Activated CD4-positive, alpha-beta memory T cell treated with anti-CD3 and anti-CD28 coated beads, Interleukin-2, amount 10 ng/mL, durations not matched to agents 7 days and 5 days (primary cell): Measurements from ENCODE around the gene IL3. TPM values are rescaled to one million over a fixed set of nuclear protein-coding genes. Genes with fewer than 3 reads are reported as not detected.
A peak's percentile ranks its signal among the peaks of the same experiment; 100 is the strongest.

Experiments
- CTCF ChIA-PET: fragments of 350-600 bp; sonication (Branson Sonifier 250); formaldehyde crosslinking; loops from one replicate; lab custom pipeline; 2021; ENCODE audit warnings: antibody characterized with exemption, inconsistent platforms; lab: Charles Lee
- POLR2A ChIA-PET: fragments of 350-600 bp; sonication (Branson Sonifier 250); formaldehyde crosslinking; loops from one replicate; lab custom pipeline; 2021; ENCODE audit warnings: antibody characterized with exemption; lab: Charles Lee
- DNase-seq: peaks from one replicate; pipeline ENCODE4 v3.0.0-alpha.2; 2020
- H3K27ac Mint-ChIP-seq: one replicate; pipeline ENCODE4 v1.8.0; 2021; ENCODE audit warnings: mild to moderate bottlenecking, mixed read lengths
- H3K27me3 Mint-ChIP-seq: one replicate; pipeline ENCODE4 v1.8.0; 2021; ENCODE audit warnings: mixed read lengths
- H3K36me3 Mint-ChIP-seq: one replicate; pipeline ENCODE4 v1.8.0; 2021; ENCODE audit warnings: low read depth, mixed read lengths
- H3K4me1 Mint-ChIP-seq: one replicate; pipeline ENCODE4 v1.8.0; 2021; ENCODE audit warnings: mixed read lengths
- H3K4me3 Mint-ChIP-seq: one replicate; pipeline ENCODE4 v1.8.0; 2021; ENCODE audit warnings: mild to moderate bottlenecking, mixed read lengths
- H3K9me3 Mint-ChIP-seq: one replicate; pipeline ENCODE4 v1.8.0; 2021; ENCODE audit warnings: mixed read lengths
- total RNA-seq, 2 experiments: library from RNA; stranded (reverse); gene quantifications; one replicate each; pipeline ENCODE4 v1.2.3, GENCODE V29; 2021

IL3 gene
- total RNA-seq, 2 experiments from 2014 or later, result 1.4 to 1.6 TPM

DNA sequence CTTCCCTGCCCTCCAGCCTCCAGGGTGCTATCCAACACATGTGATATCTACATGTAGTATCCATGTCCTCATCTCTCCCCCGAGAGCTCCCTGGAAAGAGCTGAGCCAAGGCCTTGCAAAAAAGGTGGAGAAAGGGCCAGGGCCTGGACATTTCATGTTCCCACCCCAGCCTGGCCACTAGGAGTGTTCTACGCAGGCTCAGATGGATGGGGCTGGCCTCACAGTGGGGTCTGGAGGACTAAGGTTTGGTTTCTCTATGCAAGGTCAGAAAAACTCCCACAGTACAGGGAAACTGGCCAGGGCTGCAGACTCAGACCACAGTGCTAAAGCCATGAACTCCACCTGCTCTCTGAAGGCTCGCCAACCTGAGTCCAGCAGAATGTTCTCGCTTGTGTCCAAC, 11.6 kb downstream of the IL3 start:
- ChIA-PET CTCF (interaction anchor here (1.2 to 1.6 kb wide), 3 partner anchors 9 to 109 kb away, joined by 3 to 5 read pairs (median 4); no protein-coding TSS in a partner anchor), POLR2A (interaction anchor here (1.4 kb wide), 1 partner anchor 16 kb away, joined by 3 read pairs; no protein-coding TSS in a partner anchor)
- no peak for DNase-seq
- Mint-ChIP-seq H3K4me1 (peaks cover 60% of the 10 kb centered on the region), H3K27me3 (no peaks in the 10 kb centered on the region), H3K4me3 (no peak overlapping the region), H3K36me3 (peaks cover 5% of the 10 kb centered on the region), H3K27ac (no peak overlapping the region), H3K9me3 (no peaks in the 10 kb centered on the region)

DNA sequence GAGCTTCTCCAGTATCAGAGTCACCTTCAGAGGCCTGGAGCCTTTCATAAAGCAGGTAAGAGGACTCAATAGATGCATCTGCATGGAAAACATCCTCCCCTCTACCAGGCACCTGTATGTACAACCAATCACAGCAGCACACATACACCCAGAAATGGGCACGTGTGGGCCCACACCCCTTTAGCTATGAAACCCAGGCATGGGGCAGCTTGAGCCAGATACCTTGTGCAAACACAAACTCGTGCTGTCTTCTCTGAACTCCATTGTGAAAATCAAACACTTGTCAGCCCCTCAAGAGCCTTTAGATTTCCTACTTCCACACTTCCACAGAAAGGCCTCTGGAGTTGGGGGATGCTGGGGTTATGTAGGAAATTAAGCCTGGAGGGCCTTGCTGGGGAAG, 12.1 kb downstream of the IL3 start:
- Mint-ChIP-seq H3K27ac (no peak overlapping the region), H3K4me1 (peaks cover 64% of the 10 kb centered on the region), H3K4me3 (no peak overlapping the region), H3K36me3 (peaks cover 5% of the 10 kb centered on the region), H3K27me3 (no peaks in the 10 kb centered on the region), H3K9me3 (no peaks in the 10 kb centered on the region)
- CTCF ChIA-PET, result interaction anchor here (1.2 to 1.6 kb wide), 3 partner anchors 10 to 108 kb away, joined by 3 to 5 read pairs (median 4); no protein-coding TSS in a partner anchor
- POLR2A ChIA-PET, result interaction anchor here (1.4 kb wide), 1 partner anchor 15 kb away, joined by 3 read pairs; no protein-coding TSS in a partner anchor
- DNase-seq, result no peak

DNA sequence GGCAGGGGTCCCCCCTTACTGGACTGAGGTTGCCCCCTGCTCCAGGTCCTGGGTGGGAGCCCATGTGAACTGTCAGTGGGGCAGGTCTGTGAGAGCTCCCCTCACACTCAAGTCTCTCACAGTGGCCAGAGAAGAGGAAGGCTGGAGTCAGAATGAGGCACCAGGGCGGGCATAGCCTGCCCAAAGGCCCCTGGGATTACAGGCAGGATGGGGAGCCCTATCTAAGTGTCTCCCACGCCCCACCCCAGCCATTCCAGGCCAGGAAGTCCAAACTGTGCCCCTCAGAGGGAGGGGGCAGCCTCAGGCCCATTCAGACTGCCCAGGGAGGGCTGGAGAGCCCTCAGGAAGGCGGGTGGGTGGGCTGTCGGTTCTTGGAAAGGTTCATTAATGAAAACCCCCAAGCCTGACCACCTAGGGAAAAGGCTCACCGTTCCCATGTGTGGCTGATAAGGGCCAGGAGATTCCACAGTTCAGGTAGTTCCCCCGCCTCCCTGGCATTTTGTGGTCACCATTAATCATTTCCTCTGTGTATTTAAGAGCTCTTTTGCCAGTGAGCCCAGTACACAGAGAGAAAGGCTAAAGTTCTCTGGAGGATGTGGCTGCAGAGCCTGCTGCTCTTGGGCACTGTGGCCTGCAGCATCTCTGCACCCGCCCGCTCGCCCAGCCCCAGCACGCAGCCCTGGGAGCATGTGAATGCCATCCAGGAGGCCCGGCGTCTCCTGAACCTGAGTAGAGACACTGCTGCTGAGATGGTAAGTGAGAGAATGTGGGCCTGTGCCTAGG, 13.0 kb downstream of the IL3 start, which contains the start of gene CSF2:
TSS of gene CSF2 (plus strand) at position 559 of the 783 bp plus-strand sequence. CDS start at position 594, 35 bp downstream.
- Mint-ChIP-seq H3K36me3 (peaks cover 5% of the 10 kb centered on the region), H3K4me3 (peak within 1 kb of the TSS; percentile 62), H3K4me1 (peaks cover 70% of the 10 kb centered on the region), H3K9me3 (no peaks in the 10 kb centered on the region), H3K27me3 (no peaks in the 10 kb centered on the region), H3K27ac (peak within 1 kb of the TSS; percentile 68)
- CTCF ChIA-PET, result interaction anchor here (0.5 to 1.6 kb wide), 6 partner anchors 9 to 165 kb away, joined by 3 to 5 read pairs (median 4); no protein-coding TSS in a partner anchor
- POLR2A ChIA-PET, result interaction anchor here (1.0 to 3.3 kb wide), 5 partner anchors 9 to 142 kb away, joined by 3 to 19 read pairs (median 5); no protein-coding TSS in a partner anchor
- no peak for DNase-seq

DNA sequence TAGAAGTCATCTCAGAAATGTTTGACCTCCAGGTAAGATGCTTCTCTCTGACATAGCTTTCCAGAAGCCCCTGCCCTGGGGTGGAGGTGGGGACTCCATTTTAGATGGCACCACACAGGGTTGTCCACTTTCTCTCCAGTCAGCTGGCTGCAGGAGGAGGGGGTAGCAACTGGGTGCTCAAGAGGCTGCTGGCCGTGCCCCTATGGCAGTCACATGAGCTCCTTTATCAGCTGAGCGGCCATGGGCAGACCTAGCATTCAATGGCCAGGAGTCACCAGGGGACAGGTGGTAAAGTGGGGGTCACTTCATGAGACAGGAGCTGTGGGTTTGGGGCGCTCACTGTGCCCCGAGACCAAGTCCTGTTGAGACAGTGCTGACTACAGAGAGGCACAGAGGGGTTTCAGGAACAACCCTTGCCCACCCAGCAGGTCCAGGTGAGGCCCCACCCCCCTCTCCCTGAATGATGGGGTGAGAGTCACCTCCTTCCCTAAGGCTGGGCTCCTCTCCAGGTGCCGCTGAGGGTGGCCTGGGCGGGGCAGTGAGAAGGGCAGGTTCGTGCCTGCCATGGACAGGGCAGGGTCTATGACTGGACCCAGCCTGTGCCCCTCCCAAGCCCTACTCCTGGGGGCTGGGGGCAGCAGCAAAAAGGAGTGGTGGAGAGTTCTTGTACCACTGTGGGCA, 13.8 kb downstream of the IL3 start:
- peaks cover 76% of the 10 kb centered on the region for H3K4me1 Mint-ChIP-seq
- no peaks in the 10 kb centered on the region for H3K27me3 Mint-ChIP-seq
- peaks cover 5% of the 10 kb centered on the region for H3K36me3 Mint-ChIP-seq
- CTCF ChIA-PET, result interaction anchor here (0.7 to 1.5 kb wide), 4 partner anchors 10 to 164 kb away, joined by 3 to 5 read pairs (median 4); no protein-coding TSS in a partner anchor
- H3K4me3 Mint-ChIP-seq, result peak overlapping the region; percentile 62
- H3K27ac Mint-ChIP-seq, result peak overlapping the region; percentile 68
- POLR2A ChIA-PET, result interaction anchor here (1.0 to 3.3 kb wide), 5 partner anchors 9 to 141 kb away, joined by 3 to 19 read pairs (median 5); no protein-coding TSS in a partner anchor
- H3K9me3 Mint-ChIP-seq, result no peaks in the 10 kb centered on the region
- no peak for DNase-seq

DNA sequence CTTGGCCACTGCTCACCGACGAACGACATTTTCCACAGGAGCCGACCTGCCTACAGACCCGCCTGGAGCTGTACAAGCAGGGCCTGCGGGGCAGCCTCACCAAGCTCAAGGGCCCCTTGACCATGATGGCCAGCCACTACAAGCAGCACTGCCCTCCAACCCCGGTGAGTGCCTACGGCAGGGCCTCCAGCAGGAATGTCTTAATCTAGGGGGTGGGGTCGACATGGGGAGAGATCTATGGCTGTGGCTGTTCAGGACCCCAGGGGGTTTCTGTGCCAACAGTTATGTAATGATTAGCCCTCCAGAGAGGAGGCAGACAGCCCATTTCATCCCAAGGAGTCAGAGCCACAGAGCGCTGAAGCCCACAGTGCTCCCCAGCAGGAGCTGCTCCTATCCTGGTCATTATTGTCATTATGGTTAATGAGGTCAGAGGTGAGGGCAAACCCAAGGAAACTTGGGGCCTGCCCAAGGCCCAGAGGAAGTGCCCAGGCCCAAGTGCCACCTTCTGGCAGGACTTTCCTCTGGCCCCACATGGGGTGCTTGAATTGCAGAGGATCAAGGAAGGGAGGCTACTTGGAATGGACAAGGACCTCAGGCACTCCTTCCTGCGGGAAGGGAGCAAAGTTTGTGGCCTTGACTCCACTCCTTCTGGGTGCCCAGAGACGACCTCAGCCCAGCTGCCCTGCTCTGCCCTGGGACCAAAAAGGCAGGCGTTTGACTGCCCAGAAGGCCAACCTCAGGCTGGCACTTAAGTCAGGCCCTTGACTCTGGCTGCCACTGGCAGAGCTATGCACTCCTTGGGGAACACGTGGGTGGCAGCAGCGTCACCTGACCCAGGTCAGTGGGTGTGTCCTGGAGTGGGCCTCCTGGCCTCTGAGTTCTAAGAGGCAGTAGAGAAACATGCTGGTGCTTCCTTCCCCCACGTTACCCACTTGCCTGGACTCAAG, 14.6 kb downstream of the IL3 start:
- no peaks in the 10 kb centered on the region for H3K27me3 Mint-ChIP-seq

DNA sequence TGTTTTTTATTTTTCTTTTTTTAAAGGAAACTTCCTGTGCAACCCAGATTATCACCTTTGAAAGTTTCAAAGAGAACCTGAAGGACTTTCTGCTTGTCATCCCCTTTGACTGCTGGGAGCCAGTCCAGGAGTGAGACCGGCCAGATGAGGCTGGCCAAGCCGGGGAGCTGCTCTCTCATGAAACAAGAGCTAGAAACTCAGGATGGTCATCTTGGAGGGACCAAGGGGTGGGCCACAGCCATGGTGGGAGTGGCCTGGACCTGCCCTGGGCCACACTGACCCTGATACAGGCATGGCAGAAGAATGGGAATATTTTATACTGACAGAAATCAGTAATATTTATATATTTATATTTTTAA, 15.2 kb downstream of the IL3 start:
- CTCF ChIA-PET, result interaction anchor here (0.7 to 1.3 kb wide), 3 partner anchors 10 to 12 kb away, joined by 3 to 5 read pairs (median 3); no protein-coding TSS in a partner anchor

More for the DNA sequence above, 14.6 kb downstream of the IL3 start:
- ChIA-PET CTCF (interaction anchor here (0.7 to 1.3 kb wide), 4 partner anchors 10 to 163 kb away, joined by 3 to 5 read pairs (median 3); no protein-coding TSS in a partner anchor), POLR2A (interaction anchor here (0.9 to 3.3 kb wide), 2 partner anchors 28 to 105 kb away, joined by 3 to 19 read pairs; no protein-coding TSS in a partner anchor)
- Mint-ChIP-seq H3K9me3 (no peaks in the 10 kb centered on the region), H3K4me3 (peak overlapping the region; percentile 62), H3K27ac (peak overlapping the region; percentile 72), H3K4me1 (peaks cover 77% of the 10 kb centered on the region), H3K36me3 (peaks cover 5% of the 10 kb centered on the region)
- peak; percentile 63 for DNase-seq

DNA sequence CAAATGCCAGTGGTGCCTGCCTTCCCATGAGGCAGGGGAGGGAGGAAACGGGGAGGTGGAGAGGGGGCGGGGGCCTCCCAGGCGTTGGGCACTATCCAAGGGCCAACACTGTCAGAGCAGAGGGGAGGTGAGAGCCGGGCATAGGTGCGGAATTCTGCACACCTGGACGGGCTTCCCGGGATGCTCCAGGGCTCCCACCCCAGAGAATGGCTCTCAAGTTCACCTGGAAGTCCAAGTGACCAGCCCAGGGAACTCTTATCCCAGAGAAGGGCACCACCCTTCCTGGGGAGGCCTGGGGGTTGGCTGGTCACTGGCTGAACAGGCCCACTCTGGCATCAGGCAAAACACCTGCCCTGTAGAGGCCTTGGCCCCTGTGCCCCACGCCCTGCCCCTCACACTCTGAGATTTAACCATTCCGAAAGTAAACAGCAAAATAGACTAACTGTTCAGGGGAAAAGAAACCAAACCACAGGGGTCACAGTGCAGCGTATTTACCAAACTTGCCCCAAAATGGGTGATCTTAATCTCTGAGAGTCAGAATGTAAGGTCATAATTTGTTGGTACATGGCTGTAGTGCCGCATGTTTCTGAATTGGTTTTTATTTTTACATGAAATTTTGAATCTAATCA, 15.9 kb downstream of the IL3 start:
- POLR2A ChIA-PET, result interaction anchor here (0.9 to 3.3 kb wide), 3 partner anchors 26 to 103 kb away, joined by 3 to 19 read pairs (median 4); no protein-coding TSS in a partner anchor
- Mint-ChIP-seq H3K9me3 (no peaks in the 10 kb centered on the region), H3K27me3 (no peaks in the 10 kb centered on the region), H3K27ac (peak overlapping the region; percentile 65), H3K36me3 (peaks cover 5% of the 10 kb centered on the region), H3K4me1 (peaks cover 66% of the 10 kb centered on the region), H3K4me3 (no peak overlapping the region)
- CTCF ChIA-PET, result interaction anchor here (0.7 to 1.3 kb wide), 3 partner anchors 11 to 34 kb away, joined by 3 to 5 read pairs (median 3); no protein-coding TSS in a partner anchor
- DNase-seq, result no peak

More for the DNA sequence above, 15.2 kb downstream of the IL3 start:
- Mint-ChIP-seq H3K27me3 (no peaks in the 10 kb centered on the region), H3K9me3 (no peaks in the 10 kb centered on the region), H3K4me1 (peaks cover 72% of the 10 kb centered on the region), H3K36me3 (peaks cover 5% of the 10 kb centered on the region), H3K4me3 (peak overlapping the region; percentile 62), H3K27ac (peak overlapping the region; percentile 72)
- DNase-seq, result no peak
- POLR2A ChIA-PET, result interaction anchor here (0.9 to 3.3 kb wide), 2 partner anchors 27 to 104 kb away, joined by 3 to 19 read pairs; no protein-coding TSS in a partner anchor

DNA sequence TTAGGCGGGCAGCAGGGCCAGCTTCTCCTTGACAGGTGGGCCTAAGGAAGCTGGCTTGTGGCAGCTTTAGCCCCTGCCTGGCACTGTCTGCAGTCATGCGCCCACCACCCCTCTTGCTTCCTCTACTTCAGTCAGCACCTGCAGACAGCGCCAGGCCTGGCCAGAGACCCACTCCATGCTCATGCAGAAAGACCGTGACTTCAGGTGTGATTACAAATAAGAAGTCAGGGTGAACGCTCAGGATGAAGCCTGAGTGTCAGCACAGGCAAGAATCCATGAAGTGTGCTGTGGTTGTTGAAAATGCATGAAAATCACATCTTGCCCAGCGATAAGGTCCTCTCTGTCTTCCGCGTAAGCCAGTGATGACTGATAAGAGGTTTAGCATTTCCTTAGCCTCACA, 16.5 kb downstream of the IL3 start:
- Mint-ChIP-seq H3K27me3 (no peaks in the 10 kb centered on the region), H3K36me3 (peaks cover 5% of the 10 kb centered on the region), H3K9me3 (no peaks in the 10 kb centered on the region), H3K4me1 (peaks cover 68% of the 10 kb centered on the region), H3K27ac (peak overlapping the region; percentile 65), H3K4me3 (no peak overlapping the region)
- CTCF ChIA-PET, result interaction anchor here (0.7 kb wide), 1 partner anchor 33 kb away, joined by 3 read pairs; no protein-coding TSS in a partner anchor
- no peak for DNase-seq
- POLR2A ChIA-PET, result interaction anchor here (1.0 kb wide), 1 partner anchor 28 kb away, joined by 4 read pairs; no protein-coding TSS in a partner anchor

DNA sequence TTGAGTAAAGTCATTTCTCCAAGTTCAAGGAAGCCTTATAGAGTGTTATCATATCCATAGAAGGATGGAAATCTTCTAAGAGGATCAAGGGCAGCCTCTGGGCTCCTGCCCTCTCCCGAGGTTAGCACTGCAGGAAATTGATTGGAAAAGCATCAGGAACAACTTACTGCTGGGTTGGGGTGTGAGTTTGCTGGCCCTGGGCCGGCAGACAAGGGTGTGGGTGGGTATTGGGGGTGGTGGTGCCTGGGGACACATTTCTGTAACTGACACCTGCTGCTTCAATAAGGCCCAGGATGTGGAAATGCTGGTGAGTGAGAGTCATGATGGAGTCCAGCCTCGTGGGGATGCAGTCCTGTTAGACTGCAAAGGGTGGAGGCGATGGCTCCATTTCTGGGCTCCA, 18.6 kb downstream of the IL3 start:
- H3K4me1 Mint-ChIP-seq, result peaks cover 72% of the 10 kb centered on the region
- DNase-seq, result no peak
- H3K4me3 Mint-ChIP-seq, result no peak overlapping the region
- no peaks in the 10 kb centered on the region for H3K9me3 Mint-ChIP-seq
- H3K27ac Mint-ChIP-seq, result no peak overlapping the region
- CTCF ChIA-PET, result no interaction called here
- H3K27me3 Mint-ChIP-seq, result no peaks in the 10 kb centered on the region
- peaks cover 5% of the 10 kb centered on the region for H3K36me3 Mint-ChIP-seq
- POLR2A ChIA-PET, result no interaction called here

DNA sequence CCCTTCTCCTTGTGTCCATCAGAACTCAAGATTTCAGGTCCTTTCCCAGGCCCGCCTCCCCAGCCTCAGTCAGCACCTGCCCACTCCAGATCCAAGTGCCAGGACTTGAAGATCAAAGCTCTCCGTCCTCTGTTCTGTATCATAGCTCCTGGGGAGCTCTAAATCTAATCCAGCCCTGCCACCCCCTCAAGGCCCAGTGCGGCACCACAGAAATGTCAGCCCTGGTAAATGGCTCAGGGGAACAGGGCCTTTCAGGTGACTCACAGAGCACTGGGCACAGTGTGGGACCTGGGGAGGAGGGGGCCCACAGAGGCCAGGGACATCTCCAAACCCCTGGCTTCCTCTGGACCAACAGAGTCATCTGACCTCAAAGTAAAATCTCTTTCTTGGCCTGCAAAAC, 19.2 kb downstream of the IL3 start:
- peaks cover 72% of the 10 kb centered on the region for H3K4me1 Mint-ChIP-seq
- H3K9me3 Mint-ChIP-seq, result no peaks in the 10 kb centered on the region
- CTCF ChIA-PET, result no interaction called here
- DNase-seq, result no peak
- H3K27me3 Mint-ChIP-seq, result no peaks in the 10 kb centered on the region
- POLR2A ChIA-PET, result interaction anchor here (1.2 kb wide), 1 partner anchor 22 kb away, joined by 3 read pairs; no protein-coding TSS in a partner anchor
- no peak overlapping the region for H3K4me3 Mint-ChIP-seq
- H3K27ac Mint-ChIP-seq, result no peak overlapping the region
- H3K36me3 Mint-ChIP-seq, result peaks cover 5% of the 10 kb centered on the region

DNA sequence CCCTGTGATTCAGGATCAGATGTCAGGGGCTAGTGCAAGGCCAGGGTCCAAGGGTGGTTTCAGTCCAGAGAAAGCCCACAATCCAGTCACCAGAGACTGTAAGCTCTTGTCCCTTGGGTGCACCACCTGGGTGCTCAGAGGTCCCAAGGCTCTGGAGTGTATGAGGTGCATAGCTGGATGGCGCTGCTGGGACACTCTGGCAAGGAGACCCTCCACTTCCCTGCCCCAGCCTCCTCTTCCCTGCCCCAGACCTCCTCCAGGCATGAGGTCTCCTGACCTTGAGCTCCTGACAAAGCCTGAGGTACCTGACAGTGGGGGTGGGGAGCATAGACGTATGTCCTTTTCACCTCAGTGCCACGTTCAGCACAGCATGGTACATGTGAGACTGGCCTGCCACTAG, 20.1 kb downstream of the IL3 start:
- no peaks in the 10 kb centered on the region for H3K9me3 Mint-ChIP-seq
- peaks cover 71% of the 10 kb centered on the region for H3K4me1 Mint-ChIP-seq
- ChIA-PET POLR2A (interaction anchor here (1.2 to 2.9 kb wide), 2 partner anchors 21 to 23 kb away, joined by 3 to 9 read pairs; no protein-coding TSS in a partner anchor), CTCF (no interaction called here)
- H3K27ac Mint-ChIP-seq, result no peak overlapping the region
- no peak for DNase-seq
- peaks cover 2% of the 10 kb centered on the region for H3K36me3 Mint-ChIP-seq
- no peaks in the 10 kb centered on the region for H3K27me3 Mint-ChIP-seq
- H3K4me3 Mint-ChIP-seq, result no peak overlapping the region
